ENCODE data around the gene MYO9B. TPM values are rescaled to one million over a fixed set of nuclear protein-coding genes. Genes with fewer than 3 reads are reported as not detected.

MYO9B gene
- total and polyA plus RNA-seq, 9 of the 15 experiments (the other 6 are each of a cell fraction or from before 2014, with no cell fraction given) = 2.4 to 77.6 (median 23.0) TPM

DNA sequence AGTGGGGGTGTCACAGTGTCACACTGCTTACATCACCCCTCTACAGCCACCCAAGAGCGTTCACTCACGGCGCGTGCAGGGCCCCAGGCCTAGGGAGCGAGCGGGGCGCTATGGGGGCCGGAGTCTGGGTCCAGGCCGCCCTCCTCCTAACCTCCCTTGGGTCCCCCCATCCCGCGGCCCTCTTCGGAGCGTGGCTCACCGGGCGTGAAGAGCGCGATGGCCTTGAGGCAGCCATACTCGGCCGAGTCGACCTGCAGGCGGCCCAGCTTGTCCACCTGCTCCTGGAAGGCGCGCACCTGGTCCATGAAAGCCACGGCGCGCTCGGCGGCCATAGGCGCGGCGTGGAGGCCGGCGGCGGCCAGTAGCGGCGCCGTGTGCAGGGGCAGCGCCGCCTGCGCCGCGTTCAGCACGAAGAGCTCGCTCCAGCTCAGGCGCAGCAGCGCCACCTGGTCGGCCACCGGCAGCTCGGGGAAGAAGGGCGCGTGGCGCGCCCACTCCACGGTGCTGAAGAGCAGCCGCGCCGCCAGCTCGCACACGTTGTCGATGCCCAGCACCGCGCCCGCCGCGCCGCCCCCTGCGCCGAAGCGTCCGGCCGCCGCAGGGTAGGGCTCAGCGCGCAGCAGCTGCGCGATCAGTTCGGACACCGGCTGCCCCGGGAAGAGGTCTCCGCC is 159.9 kb downstream of the MYO9B start (continued):
- TF ChIP-seq ZNF655 (CRISPR knock-in tag; IDR thresholded peaks at IDR 0.05) (no peak), ZNF696 (CRISPR knock-in tag; conservative IDR thresholded peaks at IDR 0.05) (no peak), MCM3 (IDR thresholded peaks at IDR 0.05) (no peak), ZNF57 (CRISPR knock-in tag; IDR thresholded peaks at IDR 0.05) (no peak), EWSR1 (IDR thresholded peaks at IDR 0.05; ENCODE audit: borderline replicate concordance, low read depth, partially characterized antibody) (no peak), ZNF436 (CRISPR knock-in tag; IDR thresholded peaks at IDR 0.05) (no peak), TCF3 (CRISPR knock-in tag; IDR thresholded peaks at IDR 0.05) (no peak; the same call in 1 of the 2 replicates), ZSCAN29 (IDR thresholded peaks at IDR 0.05) (no peak), ZNF347 (CRISPR knock-in tag; IDR thresholded peaks at IDR 0.05; ENCODE audit: low read depth) (no peak), HNRNPK (IDR thresholded peaks at IDR 0.05; ENCODE audit: low read depth, low read length, poor library complexity, severe bottlenecking) (no peak), ZMIZ1 (IDR thresholded peaks at IDR 0.05; ENCODE audit: low read depth in 2 of 2, low read length in 2 of 2) (no peak), NCOA1 (IDR thresholded peaks at IDR 0.05; ENCODE audit: low read depth) (no peak), SREBF1 (IDR thresholded peaks at IDR 0.05; ENCODE audit: borderline replicate concordance, low read depth, low read length) (no peak), CHD2 (IDR thresholded peaks at IDR 0.05; ENCODE audit: low read depth, low read length) (peak; percentile 13; the same call in 1 of the 2 replicates)
- TF ChIP-seq, protein P1, sequence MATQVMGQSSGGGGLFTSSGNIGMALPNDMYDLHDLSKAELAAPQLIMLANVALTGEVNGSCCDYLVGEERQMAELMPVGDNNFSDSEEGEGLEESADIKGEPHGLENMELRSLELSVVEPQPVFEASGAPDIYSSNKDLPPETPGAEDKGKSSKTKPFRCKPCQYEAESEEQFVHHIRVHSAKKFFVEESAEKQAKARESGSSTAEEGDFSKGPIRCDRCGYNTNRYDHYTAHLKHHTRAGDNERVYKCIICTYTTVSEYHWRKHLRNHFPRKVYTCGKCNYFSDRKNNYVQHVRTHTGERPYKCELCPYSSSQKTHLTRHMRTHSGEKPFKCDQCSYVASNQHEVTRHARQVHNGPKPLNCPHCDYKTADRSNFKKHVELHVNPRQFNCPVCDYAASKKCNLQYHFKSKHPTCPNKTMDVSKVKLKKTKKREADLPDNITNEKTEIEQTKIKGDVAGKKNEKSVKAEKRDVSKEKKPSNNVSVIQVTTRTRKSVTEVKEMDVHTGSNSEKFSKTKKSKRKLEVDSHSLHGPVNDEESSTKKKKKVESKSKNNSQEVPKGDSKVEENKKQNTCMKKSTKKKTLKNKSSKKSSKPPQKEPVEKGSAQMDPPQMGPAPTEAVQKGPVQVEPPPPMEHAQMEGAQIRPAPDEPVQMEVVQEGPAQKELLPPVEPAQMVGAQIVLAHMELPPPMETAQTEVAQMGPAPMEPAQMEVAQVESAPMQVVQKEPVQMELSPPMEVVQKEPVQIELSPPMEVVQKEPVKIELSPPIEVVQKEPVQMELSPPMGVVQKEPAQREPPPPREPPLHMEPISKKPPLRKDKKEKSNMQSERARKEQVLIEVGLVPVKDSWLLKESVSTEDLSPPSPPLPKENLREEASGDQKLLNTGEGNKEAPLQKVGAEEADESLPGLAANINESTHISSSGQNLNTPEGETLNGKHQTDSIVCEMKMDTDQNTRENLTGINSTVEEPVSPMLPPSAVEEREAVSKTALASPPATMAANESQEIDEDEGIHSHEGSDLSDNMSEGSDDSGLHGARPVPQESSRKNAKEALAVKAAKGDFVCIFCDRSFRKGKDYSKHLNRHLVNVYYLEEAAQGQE (IDR thresholded peaks at IDR 0.05; ENCODE audit: borderline replicate concordance) = peak; percentile 83
- TF ChIP-seq, protein P1 (CRISPR knock-in tag; IDR thresholded peaks at IDR 0.05; ENCODE audit: low read depth) = peak; percentile 51; the same call in 1 of the 2 replicates
